SKM-1 treated with dmso at 0.1 percent for 144 hours (cell line): ENCODE results near the gene TRMT2A.

Source experiments
- DNase-seq: peaks from one replicate; lab custom pipeline; 2025; ENCODE audit not compliant: unreplicated experiment; lab: John Stamatoyannopoulos, UW

TRMT2A gene

GRCh38 chr22:20149257-20150250, 32.5 kb upstream of the TRMT2A start:
- no peak for DNase-seq

DNA sequence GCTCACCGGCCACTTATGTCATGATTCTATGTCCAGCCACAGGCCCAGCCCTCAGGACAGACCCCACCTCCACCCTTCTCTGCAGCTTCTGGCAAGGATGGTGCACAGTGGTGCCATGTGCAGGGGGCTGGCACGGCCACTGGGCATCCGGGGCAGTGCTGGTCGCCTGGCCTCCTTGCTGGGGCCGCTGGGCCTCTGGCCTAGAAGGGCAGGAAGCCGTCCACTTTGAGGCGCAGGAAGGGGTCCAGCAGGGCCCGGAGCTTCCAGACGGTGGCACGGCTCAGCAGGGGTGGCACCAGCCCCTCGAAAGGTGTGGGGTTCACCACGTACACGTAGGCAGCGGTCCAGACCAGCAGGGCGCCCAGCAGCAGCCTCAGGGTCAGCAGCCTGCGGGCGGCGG, 31.4 kb upstream of the TRMT2A start:
- DNase-seq: no peak

DNA sequence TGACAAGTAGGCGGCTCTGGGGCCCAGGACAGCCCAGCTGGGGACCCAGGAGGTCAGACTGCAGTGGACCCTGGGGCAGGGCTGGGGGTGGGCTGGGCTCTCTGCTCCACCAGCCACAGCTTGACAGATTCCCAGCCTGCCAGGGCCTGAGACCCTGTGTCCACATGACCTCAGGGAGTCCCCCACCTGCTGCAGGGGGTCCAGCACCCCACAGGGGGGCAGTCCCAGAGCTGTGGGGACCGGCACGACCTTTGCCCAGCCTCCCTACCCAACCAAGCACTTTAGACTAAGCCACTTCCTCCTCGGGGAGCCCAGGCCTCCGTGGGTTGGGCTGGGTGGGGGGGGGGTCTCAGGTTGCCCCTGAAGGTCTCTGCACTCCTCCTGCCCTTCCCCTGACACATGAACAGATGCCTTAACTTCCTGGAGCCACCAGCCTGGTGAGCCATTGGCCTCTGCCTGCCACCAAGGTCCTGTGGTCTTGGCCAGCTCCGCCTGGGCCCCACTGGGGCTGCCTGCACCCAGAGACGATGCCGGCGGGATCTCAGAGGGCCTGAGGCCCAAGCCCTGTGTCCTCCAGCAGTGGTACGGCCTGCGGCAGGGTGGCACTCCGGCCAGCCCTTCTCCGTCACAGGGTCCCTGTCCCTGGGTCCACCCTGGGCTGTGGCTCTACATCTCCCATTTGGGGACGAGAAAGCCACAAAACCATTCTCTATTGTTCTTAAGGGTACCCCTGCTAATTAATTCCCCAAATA, 30.4 kb upstream of the TRMT2A start:
- no peak for DNase-seq

GRCh38 chr22:20146777-20147176, 29.8 kb upstream of the TRMT2A start:
- DNase-seq: no peak

- DNase-seq: no peak
Observed at GRCh38 chr22:20145832-20146223, 28.8 kb upstream of the TRMT2A start.

- DNase-seq: no peak
Observed at GRCh38 chr22:20145206-20145831, 28.3 kb upstream of the TRMT2A start.

DNA sequence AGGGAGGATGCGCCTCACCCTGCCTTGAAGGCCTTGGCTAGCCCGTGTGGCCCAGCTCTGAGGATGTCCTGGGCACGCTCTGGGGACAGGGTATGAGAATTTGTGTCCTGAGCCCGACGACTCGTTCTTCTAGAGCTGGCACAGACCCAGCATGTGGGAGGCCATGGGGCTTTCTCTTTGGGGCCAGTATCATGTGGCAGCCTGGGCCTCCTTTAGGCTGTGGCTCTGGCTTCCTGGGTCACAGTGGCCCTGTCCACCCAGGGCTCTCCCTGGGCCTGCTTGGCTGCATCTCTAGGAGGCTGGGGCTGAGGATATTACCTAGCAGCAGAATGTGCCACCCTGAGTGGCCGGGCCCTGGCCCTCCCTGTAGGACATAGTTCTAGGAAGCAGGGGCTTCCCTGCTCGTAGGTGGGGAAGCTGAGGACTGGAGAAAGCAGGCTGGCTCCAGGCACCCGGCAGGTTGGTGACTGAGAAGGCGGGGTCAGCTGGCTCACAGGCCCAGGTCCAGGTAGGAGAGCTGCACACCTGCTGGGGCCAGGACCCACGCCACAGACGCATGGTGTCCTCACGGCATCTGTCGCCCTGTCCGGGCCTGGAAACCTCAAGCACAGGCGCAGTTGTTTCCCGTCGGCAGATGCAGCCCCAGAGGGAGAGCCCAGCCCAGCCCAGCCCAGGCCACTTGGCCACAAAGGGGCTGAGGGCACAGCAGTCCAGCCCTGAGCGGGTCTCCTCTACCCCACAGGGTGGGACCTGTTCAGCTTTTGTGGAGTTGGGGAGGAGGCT, 27.0 kb upstream of the TRMT2A start:
- no peak for DNase-seq

DNA sequence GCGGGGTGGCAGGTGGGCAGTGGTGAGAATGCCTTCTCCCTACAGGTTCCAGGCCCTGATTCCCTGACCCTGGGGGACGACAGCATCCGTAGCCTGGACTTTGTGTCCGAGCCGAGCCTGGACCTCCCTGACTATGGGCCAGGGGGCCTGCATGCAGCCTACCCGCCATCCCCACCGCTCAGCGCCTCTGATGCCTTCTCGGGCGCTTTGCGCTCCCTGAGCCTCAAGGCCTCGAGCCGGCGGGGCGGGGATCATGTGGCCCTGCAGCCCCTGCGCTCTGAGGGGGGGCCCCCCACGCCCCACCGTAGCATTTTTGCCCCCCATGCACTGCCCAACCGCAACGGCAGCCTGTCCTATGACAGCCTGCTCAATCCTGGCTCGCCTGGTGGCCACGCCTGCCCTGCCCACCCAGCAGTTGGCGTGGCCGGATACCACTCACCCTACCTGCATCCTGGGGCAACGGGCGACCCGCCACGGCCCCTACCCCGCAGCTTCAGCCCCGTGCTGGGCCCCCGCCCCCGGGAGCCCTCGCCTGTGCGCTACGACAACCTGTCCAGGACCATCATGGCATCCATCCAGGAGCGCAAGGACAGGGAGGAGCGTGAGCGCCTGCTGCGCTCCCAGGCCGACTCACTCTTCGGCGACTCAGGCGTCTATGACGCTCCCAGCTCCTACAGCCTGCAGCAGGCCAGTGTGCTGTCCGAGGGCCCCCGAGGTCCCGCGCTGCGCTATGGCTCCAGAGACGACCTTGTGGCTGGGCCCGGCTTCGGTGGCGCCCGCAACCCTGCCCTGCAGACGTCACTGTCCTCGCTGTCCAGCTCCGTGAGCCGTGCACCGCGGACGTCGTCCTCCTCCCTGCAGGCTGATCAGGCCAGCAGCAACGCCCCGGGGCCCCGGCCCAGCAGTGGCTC, 25.9 kb upstream of the TRMT2A start:
- no peak for DNase-seq

DNA sequence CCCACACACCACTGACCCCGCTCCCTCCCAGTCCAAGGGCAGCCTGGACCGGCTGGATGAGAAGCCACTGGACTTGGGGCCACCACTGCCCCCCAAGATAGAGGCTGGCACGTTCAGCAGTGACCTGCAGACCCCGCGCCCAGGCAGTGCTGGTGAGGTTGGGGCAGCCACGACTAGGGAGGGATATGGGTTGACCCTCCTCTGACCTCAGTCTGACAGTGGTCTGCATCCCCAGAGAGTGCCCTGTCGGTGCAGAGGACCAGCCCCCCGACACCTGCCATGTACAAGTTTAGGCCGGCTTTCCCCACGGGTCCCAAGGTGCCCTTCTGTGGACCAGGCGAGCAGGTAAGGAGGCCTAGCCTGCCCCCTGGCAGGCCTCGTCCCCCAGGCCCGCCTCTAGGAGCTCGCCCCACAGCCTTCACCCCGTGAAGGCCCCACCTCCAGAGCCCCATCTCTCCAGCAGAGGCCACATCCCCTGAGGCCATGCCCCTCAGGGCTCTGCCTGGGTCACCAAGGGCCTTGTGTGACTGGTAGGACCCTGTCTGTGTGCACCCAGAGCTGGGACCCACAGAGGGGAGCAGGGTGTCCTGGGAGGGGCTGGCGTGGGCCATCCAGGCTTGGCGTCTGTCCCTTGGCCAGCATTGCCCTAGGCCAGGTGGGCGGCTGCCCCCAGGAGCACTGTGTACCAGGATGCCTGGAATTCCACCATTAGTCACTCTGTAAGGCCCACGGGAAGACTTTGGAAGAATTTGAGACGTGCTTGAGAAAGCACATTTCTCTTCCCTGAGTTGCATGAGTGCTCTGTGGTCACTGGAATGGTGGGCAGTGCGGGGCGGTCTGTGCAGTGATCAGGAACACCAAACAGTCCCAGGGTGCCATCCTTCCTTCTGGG, 24.4 kb upstream of the TRMT2A start:
- DNase-seq: no peak

- no peak for DNase-seq
Observed at GRCh38 chr22:20140521-20140964, 23.5 kb upstream of the TRMT2A start.

GRCh38 chr22:20140107-20140445, 23.1 kb upstream of the TRMT2A start:
- DNase-seq: no peak

- DNase-seq: no peak
Observed at GRCh38 chr22:20139391-20140106, 22.5 kb upstream of the TRMT2A start.

DNA sequence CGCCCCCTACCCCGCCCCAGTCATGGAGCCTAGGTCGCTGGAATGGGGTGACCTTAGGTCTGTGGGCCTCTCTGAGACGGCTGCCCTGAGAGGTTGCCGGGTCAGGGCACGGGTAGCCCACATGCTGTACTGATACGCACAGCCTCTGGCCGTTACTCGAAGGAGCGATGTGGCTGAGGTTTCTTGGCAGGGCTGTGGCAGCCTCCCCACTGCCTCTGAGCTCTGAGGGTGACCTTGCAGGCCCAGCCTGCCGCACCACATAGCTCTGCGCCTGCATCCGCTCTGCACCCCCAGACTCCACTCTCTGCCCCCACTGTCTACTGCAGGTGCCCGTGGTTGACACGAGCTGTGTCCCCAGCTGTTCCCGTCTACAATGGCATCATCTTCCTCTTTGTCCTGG, 21.8 kb upstream of the TRMT2A start:
- DNase-seq: no peak

- no peak for DNase-seq
Observed at GRCh38 chr22:20138417-20138738, 21.4 kb upstream of the TRMT2A start.

- DNase-seq: no peak
Observed at GRCh38 chr22:20137671-20138416, 20.8 kb upstream of the TRMT2A start.

DNA sequence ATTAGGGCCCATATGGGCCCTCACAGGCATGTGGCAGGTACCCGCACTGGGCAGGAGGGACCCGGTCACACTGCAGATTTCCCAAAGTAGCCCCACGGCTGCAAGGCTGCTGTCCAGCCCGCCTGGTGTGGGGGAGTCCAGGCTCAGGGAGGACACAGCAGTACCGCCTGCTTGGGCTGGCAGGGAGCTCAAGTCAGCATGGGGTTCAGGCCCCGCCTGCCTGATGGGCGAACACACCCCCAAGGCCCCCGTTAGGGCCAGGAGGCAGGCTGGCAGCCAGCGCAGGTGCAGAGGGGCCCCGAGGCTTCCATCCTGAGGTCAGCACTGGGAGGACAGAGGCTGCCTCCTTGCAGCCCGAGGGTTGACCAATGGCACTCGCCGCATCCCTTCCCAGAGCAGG, 20.1 kb upstream of the TRMT2A start:
- no peak for DNase-seq

DNA sequence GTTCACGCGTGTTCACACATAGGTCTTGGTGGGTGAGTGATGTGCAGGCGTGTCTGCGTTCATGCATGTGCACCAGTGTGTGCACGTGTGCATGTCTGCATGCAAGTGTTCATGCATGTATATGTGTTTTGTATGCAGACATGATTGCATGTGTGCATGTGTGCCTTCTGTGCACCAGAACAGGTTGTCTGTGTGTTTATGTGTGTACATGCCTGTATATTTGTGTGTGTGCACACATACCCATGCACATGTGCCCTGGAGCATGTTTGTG, 19.5 kb upstream of the TRMT2A start:
- DNase-seq: no peak
